Activated CD4-positive, alpha-beta T cell treated with anti-CD3 and anti-CD28 coated beads for 4 hours (primary cell): ENCODE measurements around the gene GPM6B.
"Not testable (repeated sequence)": the region's sequence is repeated elsewhere in the genome, so short reads cannot be mapped to it uniquely, and the experiment has no call there.

Source experiments
- DNase-seq, 2 donors: peaks; one replicate each; pipeline ENCODE4 v3.0.0-alpha.2; 2020

GPM6B gene

DNA sequence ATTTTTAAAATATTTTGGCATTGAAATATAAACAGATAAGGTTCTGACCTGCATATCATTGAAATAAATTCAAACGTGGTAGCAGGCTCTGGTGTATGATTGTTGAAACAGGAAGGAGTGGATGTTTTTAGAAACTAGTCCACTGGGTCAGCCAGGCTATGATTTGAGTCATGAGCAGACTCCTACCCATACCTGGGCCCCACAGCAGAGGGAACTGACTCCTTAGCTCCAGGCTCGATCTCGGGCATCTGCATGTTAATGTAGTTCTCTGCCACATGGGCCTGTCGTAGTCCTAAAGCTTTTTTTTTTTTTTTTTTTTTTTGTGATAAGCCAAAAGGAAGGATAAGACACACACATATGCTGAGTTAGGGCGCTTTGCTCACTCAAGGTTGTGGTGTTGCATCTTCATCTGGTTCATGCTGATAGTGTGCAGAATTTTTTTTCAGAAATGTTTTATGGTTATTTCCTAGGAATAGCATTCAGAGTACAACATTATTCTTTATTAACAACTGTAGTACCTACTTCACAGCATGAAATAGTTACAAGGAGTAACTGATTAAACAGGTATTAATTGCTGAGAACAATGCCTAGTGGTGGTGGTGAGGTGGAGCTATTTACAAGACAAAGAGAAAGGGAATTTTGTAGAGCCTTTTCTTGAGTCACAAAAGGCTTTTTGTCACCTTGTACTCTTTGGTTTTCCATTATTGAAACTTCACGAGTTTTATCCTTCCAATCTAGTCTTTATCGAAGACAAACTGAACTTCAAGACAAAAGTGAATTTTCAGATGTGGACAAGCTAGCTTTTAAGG lies 55.1 kb downstream of the GPM6B start:
- DNase-seq: no peak

GRCh38 chrX:13760426-13760825 lies 56.5 kb downstream of the GPM6B start:
- no peak for DNase-seq

GRCh38 chrX:13759152-13759718 lies 57.7 kb downstream of the GPM6B start:
- DNase-seq: no peak

DNA sequence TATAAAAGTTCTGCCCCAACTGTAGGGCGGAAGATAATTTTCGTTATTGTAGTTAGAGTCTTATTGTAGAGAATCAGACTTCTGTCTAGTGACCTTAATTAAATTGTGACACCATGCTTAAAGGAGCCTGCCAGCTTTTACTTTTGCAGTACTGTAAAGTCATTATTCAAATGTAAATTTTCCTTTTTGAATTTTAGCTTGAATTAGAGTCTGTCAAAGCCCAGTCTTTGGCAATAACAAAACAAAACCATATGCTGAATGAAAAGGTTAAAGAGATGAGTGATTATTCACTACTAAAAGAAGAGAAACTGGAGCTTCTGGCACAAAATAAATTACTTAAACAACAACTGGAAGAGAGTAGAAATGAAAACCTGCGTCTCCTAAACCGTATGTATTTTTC lies 60.5 kb downstream of the GPM6B start:
- no peak for DNase-seq

GRCh38 chrX:13755254-13755653 lies 61.6 kb downstream of the GPM6B start:
- no peak for DNase-seq

DNA sequence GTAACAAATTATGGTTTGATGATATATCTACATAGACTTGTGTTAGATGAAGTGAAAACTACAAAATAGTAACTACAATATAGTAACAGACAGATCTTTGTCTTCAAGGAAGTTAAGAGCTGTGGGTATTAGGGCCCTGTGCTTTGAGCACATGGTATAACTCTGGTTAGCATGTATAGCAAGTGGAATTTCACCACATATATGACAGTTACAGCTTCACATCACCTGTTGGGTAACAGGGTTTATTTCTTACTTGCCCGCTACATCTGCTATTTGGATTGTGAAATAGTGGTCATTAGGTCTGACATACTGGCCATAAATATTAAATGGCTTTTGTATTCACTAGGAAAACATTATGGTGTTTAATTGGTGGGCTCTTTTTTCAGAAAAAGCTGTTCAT lies 62.1 kb downstream of the GPM6B start:
- DNase-seq: no peak

DNA sequence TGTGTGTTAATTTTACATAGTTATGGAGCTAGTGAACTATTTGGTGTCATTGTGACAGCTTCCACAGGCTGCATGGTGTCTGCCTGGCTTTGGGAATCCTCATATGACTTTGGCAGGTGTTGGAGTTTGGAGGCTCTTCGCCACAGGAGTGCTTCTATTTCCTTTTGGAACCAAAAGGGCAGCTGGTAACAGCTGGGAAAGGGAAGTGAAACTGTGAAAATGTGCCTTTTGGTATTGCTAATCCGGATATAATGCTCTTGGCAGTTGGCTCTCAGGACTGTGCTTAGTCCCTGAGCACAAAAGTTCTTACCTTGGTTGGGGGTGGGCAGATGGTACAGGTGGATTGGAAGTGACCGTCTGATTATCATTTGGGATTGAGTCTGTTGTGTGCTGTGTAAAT lies 64.2 kb downstream of the GPM6B start:
- DNase-seq: no peak

- DNase-seq: no peak
Measured at GRCh38 chrX:13752141-13752540, 64.8 kb downstream of the GPM6B start.

GRCh38 chrX:13750812-13751211 lies 66.1 kb downstream of the GPM6B start:
- DNase-seq: no peak

DNA sequence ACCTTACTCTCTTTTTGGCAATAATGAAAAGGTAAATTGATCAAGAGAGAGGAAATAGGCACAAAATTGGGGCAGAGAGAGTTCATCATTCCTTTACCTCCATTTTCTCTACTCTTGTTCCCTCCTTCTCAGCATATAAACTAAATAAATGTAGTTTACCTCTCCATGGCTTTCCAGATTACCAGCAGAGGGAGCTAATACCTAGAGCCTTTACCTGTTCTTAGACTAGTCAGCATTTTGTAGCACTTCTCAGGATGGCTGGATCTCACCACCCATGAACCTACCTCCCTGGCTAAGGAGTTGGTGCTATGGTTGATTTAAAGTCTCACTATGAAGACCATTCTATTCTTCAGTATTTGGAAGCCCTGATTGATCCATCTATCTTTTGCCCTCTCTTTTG lies 66.7 kb downstream of the GPM6B start:
- DNase-seq: peak in 1 of 2 donors; percentile 24

- no peak for DNase-seq
Measured at GRCh38 chrX:13748486-13748885, 68.4 kb downstream of the GPM6B start.

- peak; percentile 4 to 34 for DNase-seq
Measured at GRCh38 chrX:13747836-13748235, 69.1 kb downstream of the GPM6B start.

GRCh38 chrX:13742397-13743176 lies 74.3 kb downstream of the GPM6B start:
- DNase-seq: peak; percentile 23 to 36

- no peak for DNase-seq
Measured at GRCh38 chrX:13741695-13742094, 75.2 kb downstream of the GPM6B start.

DNA sequence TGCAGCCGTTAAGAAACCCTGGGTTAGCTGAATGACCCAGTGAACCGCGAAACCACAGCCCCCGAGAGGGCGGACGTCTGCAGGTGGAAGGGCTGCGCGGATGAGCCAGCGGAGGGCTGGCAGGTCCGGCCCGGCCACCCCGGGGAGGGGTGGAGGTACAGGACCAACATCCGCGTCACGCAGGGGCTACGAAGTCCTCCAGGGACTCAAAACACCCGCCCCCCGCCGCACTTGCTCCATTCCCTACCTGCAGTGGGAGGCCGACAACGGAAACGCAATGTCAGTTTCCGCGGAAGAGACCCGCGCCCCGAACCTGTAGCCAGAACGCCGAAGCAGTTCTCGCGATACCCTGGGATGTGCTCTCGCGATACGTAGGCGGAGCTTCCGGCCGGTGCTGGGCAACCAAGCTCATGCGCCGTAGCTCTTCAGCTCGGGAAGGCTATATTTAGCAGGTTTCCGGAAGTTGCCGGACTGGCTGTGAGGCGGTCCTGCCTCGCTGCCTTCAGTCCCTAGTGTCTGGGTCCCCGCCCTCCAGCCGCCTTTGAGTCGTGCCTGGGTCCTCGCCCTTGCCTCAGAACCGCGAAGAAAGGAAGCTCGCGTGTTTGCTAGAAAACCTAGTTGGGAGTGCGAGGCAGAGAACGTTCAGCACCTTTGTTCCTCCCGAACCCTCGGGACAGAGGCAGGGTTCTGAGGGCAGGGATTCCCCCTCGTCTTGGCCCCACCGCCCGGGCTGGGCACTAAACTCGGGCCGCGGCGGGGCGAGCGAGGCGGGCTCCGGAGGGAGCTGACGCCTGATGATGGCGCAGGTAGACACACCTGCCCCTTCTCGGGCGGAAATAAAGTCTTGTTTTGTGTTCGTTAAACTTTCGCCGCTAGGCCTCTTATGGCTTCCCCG lies 82.4 kb downstream of the GPM6B start, which contains the start of the genes OFD1 and TRAPPC2:
OFD1 (plus strand) TSS at position 471 of the 895 bp plus-strand sequence; CDS start at position 795, 324 bp downstream.
TRAPPC2 (minus strand) TSS at position 343 of the 895 bp plus-strand sequence. CDS start 14,657 bp downstream, outside the sequence.
- DNase-seq: peak; percentile 87 to 91

- DNase-seq: no peak
Measured at GRCh38 chrX:13733506-13733905, 83.4 kb downstream of the GPM6B start.

- no peak for DNase-seq
Measured at GRCh38 chrX:13732246-13733067, 84.4 kb downstream of the GPM6B start.

- DNase-seq: not testable (repeated sequence)
Measured at GRCh38 chrX:13730523-13730922, 86.4 kb downstream of the GPM6B start.

DNA sequence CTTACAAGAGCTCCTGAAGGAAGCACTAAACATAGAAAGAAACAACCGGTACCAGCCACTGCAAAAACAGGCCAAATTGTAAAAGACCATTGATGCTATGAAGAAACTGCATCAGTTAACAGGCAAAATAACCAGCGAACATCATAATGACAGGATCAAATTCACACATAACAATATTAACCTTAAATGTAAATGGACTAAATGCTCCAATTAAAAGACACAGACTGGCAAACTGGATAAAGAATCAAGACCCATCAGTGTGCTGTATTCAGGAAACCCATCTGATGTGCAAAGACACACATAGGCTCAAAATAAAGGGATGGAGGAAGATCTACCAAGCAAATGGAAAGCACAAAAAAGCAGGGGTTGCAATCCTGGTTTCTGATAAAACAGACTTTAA lies 90.3 kb downstream of the GPM6B start:
- not testable (repeated sequence) for DNase-seq

GRCh38 chrX:13724878-13725277 lies 92.0 kb downstream of the GPM6B start:
- DNase-seq: peak; percentile 30 to 32

DNA sequence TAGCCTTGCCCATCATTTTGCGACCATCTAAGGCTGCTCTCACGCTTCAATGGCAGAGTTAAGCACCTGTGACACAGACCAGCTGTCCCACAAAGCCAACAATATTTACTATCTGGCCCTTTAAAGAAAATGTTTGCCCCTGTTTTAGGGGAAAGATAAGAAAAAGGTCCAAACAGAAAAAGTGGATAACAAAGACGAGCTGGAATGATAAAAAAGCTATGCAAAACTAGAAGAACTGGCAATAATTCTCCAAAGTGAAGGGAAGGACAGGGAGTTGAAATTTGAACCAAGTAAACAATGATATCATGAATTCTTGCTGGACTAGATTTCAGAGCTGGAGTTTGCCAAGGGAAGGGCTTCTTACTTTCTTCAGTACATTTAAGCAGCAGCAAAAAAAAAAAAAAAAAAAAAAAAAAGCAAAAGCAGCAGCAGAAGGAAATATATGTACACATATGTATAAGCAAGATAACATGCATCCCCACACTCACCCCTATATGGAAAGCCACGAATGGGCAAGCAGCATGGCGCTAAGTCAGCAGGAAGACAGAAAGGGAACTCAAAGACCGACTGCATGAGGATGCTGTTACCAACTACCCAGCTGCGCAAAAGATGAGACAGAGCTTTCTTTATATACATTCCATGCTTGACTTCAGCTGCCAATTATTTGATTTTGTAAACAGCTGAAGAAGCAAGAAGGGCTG lies 94.9 kb downstream of the GPM6B start:
- no peak for DNase-seq
